K562 (cell line): ENCODE measurements around the gene CAPZB. TPM values are rescaled to one million over a fixed set of nuclear protein-coding genes. Genes with fewer than 3 reads are reported as not detected.

Source experiments
- C11orf30 ChIP-seq: fragments of 450-650 bp; IDR thresholded peaks from 2 replicates; pipeline ENCODE4 v1.6.1; 2016; ENCODE audit warnings: low read depth, mild to moderate bottlenecking
- HOMEZ ChIP-seq: fragments of 250-450 bp; sonication (Bioruptor Pico); IDR thresholded peaks from 2 replicates; pipeline ENCODE4 v1.4.0; 2020; ENCODE audit warnings: mild to moderate bottlenecking, moderate library complexity
- L3MBTL2 ChIP-seq: fragments of 450-650 bp; IDR thresholded peaks from 2 replicates; pipeline ENCODE4 v1.6.1; 2016; ENCODE audit warnings: mild to moderate bottlenecking, moderate library complexity
- MEIS2 ChIP-seq: fragments of 450-650 bp; IDR thresholded peaks from 2 replicates; pipeline ENCODE4 v1.6.1; 2014; ENCODE audit warnings: mild to moderate bottlenecking; ENCODE audit not compliant: partially characterized antibody
- MNT ChIP-seq, 2 experiments: fragments of 450-650 bp; conservative IDR thresholded peaks; 2 replicates each; pipeline ENCODE4 v1.6.1; 2017; ENCODE audit warnings: mild to moderate bottlenecking in 2 of 2, moderate library complexity in 2 of 2
- SFPQ ChIP-seq: fragments of 200-400 bp; formaldehyde crosslinking; IDR thresholded peaks from 2 replicates; pipeline ENCODE4 v1.6.1; 2017; ENCODE audit warnings: mild to moderate bottlenecking, low read depth, low read length, moderate library complexity
- STAT5A ChIP-seq: IDR thresholded peaks from 2 replicates; pipeline ENCODE4 v1.6.1; 2012; ENCODE audit warnings: low read length, inconsistent platforms, borderline replicate concordance
- UBTF ChIP-seq, 2 experiments: IDR thresholded peaks; 2 replicates each; pipeline ENCODE4 v1.6.1; 2012; ENCODE audit warnings: improper control_type of control experiment in 2 of 2, low read depth in 2 of 2, low read length in 2 of 2, borderline replicate concordance in 1 of 2
- ZNF76 ChIP-seq: fragments of 250-450 bp; sonication (Bioruptor Pico); IDR thresholded peaks from 2 replicates; pipeline ENCODE4 v1.4.0; 2020; ENCODE audit warnings: mild to moderate bottlenecking, moderate library complexity, borderline replicate concordance
- polyA plus RNA-seq, 8 experiments: library from polyadenylated mRNA; depleted of rRNA in 4 of 8; stranded (reverse) in 5 of 8; unstranded in 3 of 8; fragments of >200 nt; fragmentation: Nextera tagmentation in 2 of 8; fragmentation: Illumina TruSeq in 1 of 8; extraction: Ambion mirVana in 2 of 8; extraction: Trizol in 1 of 8; gene quantifications; 2 replicates each; pipeline versions ENCODE4 v1.2.1 to v1.2.3, GENCODE V29; 2011 to 2014; ENCODE audit warnings: inconsistent platforms in 1 of 8, missing spikeins in 1 of 8
- total RNA-seq, 7 experiments: library from RNA; depleted of rRNA in 6 of 7; stranded (reverse); fragments of >200 nt in 6 of 7; fragmentation: Illumina TruSeq in 2 of 7; extraction: Trizol in 2 of 7; gene quantifications; 2 replicates each; pipeline versions ENCODE4 v1.2.1 to v1.2.3, GENCODE V29; 2011 to 2021; ENCODE audit warnings: low replicate concordance in 1 of 7

The CAPZB gene
- total and polyA plus RNA-seq, 9 of the 15 experiments (the other 6 are each of a cell fraction or from before 2014, with no cell fraction given): 57.6 to 297 (median 125) TPM

- 0 out of 4 replicates have a peak, but pooled peaks of 1 of the 2 experiments have one; percentile 42 for TF ChIP-seq UBTF (IDR thresholded peaks at IDR 0.05; ENCODE audit: borderline replicate concordance in 1 of 2, low read depth in 2 of 2, low read length in 2 of 2)
- peak; percentile 80 for TF ChIP-seq L3MBTL2
- TF ChIP-seq MEIS2: peak; percentile 20
- TF ChIP-seq HOMEZ (CRISPR knock-in tag): no peak
- no peak for TF ChIP-seq SFPQ
- peak; percentile 57 to 65; a peak in 3 of 4 replicates for TF ChIP-seq MNT (conservative IDR thresholded peaks at IDR 0.05)
- TF ChIP-seq C11orf30: peak; percentile 30; the same call in 1 of the 2 replicates
- 0 out of 2 replicates have a peak, but pooled peaks have one; percentile 22 for TF ChIP-seq STAT5A
- TF ChIP-seq ZNF76: no peak
- TF ChIP-seq, all 486 proteins: peak for 49
Observed at GRCh38 chr1:19313636-19313959, 171.7 kb downstream of the CAPZB start (continued).
